GM19099 (cell line): ENCODE measurements around the gene PAPPA2.

Experiments used
- POLR2A ChIP-seq: IDR thresholded peaks from 3 replicates; pipeline ENCODE4 v1.6.1; 2011; ENCODE audit warnings: low read depth; ENCODE audit not compliant: insufficient read length; ENCODE audit errors: extremely low read depth

PAPPA2 gene

DNA sequence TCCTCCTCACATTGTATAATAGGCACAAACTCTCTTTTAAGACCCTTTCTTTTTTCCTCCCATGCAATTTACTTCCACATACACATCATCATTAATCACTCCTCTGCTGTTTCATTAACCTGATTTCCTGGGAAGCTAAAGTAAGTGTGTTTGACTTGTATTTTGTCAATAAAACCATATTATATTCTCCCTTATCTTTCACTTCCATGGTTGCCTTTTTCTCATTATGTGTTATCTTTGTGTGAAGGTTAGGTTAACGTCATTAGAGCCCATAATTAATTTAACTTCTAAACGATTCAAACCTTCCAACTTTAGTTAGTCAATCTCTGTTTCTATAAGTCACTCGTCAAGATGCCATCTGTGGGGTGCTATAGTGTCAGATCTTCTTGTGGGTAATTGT, 313.0 kb downstream of the PAPPA2 start:
- no peak for TF ChIP-seq POLR2A

DNA sequence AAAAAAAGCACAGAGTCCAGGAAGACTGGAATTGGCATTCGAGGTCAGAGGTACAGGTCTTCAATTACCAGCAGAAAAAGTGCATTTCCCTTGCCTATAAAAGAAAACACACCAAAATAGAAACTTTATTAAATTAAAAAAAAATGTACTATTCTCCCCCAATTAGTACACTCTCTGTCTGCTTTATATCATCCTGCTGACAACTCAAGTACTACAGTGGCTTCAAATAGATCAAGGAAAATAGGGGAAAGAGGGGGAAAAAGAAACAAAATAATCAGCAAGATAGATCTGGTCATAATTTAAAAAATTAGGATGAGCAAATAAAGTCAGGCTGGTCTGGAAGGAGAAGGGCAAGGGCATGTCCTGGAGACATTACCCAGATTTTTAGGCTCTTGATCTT, 315.1 kb downstream of the PAPPA2 start:
- TF ChIP-seq POLR2A = no peak

DNA sequence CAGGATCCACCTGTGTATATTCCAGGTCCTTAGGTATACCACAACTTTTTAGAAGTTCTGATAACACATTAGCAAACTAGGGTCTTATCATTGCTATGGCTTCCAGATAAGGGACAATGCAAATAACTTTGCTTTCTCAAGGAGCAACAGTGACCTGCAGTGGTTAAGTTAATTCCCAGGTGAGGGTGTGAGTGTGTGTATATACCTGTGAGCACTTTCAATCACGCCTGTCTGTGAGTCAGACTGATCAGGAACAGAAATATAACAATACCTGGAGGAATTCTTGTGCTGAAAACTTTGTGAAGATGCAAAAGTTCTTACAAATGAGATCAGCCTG, 317.0 kb downstream of the PAPPA2 start:
- TF ChIP-seq POLR2A = no peak

DNA sequence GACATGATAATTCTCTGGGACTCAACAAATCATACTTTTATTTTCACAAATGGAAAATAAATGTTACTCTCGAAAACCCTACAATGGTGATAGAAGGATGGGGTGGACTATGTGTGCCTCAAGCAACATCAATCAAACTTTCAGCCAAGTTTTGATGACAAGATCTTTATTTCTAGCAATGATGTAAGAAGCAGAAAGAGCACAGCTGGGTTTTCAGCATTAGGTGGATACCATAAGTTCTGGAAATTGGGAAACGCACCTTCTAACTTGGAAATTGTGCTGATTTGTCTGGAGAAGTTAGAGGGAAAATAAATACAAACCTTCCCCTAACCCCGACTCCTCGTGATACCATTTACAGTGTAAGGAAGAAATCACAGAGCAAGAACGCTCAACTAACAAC, 320.3 kb downstream of the PAPPA2 start:
- TF ChIP-seq POLR2A = no peak

DNA sequence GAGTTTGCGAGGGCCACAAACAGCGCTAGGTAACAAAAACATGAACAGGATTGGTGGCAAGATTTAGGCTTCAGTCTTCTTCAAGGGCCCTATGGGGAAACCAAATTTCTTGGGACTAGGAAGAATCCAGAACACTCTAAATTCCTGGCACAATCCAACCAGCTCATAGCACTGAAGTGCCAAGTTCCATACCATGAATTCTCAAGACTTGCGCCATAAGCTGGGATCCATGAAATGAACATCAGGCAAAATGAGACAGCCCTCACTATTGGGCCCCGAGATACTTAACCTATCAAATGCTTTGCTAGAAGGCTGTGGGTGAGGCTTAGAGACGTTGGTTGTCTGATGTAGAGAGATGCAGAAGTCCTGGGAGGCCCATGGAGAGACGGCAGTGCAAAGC, 322.1 kb downstream of the PAPPA2 start:
- no peak for TF ChIP-seq POLR2A

DNA sequence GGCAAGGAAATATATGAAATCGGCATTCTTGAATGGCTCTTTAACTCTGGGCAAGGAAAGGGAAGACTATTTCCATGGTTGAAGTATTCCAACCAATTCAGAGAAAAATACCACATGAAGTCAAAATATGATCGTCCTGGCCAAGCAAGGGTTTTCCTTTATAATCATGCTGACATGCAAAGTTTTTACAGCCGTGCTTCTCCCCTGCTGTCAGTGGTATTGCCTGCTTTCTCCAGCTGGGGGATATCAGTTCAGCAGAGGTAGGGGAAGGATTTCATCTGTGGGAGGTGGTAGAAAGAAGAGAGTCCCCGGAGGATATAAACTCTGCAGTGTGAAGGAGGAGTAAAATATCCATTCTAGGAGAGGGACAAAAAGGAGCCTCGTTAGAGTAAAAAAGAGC, 322.8 kb downstream of the PAPPA2 start:
- TF ChIP-seq POLR2A = no peak

DNA sequence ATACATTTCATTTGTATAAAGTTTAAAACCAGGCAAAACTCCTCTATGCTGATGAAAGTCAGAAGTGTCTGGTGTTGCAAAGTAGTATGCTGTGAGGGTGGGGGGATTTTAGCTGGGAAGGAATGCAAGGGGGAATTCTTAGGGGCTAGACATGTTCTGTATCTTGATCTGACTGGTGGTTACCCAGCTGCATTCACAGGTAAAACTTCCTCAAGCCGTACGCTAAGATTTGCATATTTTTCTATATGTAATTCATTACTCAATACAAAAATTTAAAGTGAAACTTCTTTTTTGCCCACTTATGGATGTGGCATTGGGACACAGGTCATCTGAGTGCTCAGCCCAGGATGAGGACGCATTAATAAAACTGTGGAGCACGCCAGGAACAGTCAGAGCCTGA, 323.3 kb downstream of the PAPPA2 start:
- TF ChIP-seq POLR2A = no peak

DNA sequence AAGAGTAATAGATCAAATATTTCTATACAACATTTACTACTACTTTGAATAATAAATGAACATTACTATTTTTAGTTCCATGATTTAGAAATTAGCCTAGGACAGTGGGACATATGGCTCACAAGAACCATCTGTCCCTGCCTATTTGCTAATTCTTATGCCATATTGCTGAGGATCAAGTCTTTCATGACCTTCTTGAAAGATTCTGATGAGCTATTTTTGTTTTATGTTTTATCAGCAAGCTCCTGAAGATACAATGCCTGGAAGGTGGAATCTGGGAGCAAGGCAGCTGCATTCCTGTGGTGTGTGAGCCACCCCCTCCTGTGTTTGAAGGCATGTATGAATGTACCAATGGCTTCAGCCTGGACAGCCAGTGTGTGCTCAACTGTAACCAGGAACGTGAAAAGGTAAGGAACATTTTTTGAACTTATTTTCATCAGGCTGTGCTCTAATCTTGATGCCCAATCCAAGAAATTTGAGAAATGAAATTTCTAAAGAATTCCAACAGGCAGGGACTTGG, 326.7 kb downstream of the PAPPA2 start:
- no peak for TF ChIP-seq POLR2A

DNA sequence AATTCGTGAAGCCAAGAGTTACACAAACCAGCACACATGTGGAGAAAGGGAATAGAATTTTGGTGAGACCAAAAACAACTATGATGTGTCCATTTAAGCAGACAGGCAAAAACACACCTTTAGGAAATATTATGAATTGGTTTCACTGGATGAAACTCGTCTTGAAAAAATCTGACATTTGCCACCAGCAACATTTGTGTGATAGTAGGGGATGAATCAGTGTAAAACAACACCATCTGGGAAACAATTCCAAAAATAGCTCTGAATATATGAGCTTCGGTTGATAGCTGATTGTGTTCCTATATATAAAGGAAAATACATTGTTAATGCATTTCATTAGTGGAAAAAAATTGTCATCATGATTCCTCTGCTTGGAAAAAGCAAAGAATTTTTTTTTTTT, 327.8 kb downstream of the PAPPA2 start:
- no peak for TF ChIP-seq POLR2A

DNA sequence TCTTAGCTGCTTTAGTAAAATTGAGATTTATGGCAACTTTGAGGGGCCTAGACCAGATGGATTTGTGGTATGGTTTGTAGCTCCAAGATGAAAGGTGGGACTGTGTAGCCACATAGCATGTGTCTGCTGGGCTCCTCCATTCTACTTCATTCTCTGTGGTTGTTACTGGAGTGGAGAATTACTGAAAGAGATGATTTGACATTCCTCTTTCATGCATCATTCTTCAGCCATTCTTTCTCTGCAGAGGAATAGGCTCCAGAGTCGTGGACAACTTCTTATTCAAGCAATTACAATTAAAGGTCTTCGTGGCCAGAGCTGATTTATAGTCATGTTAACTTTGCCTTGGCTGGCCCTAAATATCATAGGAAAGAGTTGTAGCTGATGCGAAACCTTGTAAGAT, 328.9 kb downstream of the PAPPA2 start:
- TF ChIP-seq POLR2A = no peak

DNA sequence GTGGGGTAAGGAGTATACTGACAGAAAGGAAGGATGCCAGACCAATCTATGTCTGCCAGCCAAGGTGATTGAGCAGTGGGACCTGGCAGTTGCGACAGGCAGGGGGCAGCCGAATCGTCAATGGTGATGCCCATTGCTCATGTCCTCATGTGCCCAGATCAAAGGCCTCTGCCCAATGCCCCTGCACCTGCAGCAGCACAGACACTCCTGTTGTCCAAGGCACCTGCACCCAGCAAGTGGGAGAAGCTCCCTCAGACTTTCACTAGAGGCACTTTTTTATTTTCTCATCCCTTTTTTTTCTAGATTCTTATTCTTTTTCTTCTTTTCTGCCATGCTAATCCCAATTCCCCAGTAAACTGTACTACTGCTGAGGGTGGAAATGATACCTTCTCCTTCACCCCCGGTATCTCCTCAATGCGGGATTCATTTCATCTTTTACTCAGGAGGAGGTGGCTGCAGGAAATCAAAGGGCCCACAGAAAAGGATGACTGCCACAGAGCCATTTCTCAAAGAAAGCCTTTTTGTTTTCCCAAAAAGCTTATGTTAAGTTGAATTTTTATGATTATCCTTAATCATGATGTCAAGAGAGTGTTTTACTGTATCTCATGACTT, 332.0 kb downstream of the PAPPA2 start:
- TF ChIP-seq POLR2A = no peak

DNA sequence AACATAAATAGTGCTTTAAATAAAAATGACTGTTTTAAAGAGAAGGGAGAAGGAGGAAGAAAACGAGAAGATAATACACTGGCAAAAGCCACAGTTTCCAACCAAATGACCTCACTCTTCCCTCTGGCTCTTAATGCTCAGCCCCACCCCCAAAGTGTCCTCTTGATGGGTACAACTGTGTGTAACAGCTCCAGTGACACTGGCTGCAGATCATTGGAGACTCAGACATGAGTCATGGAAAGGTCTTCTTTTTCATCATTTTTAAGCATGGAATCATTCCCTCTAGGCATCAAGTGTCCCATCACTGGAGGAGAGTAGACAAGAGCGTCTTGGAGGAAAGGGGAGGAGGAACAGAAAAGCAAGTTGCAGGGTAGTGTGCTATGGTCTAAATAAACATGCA, 333.0 kb downstream of the PAPPA2 start:
- no peak for TF ChIP-seq POLR2A

DNA sequence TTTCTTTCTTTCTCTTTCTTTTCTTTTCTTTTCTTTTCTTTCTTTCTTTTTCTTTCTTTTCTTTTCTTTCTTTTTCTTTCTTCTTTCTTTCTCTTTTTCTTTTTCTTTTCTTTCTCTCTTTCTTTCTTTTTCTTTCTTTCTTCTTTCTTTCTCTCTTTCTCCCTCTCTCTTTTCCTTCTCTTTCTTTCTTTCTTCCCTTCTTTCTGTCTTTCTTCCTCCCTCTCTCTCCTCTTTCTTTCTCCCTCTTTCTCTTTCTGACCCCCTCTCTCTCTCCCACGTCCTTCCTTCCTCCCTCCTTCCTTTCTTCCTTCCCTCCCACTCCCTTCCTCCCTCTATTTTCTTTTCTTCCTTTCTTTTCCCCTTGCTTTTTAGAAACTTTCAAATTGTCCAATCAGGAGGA, 333.6 kb downstream of the PAPPA2 start:
- TF ChIP-seq POLR2A = no peak

DNA sequence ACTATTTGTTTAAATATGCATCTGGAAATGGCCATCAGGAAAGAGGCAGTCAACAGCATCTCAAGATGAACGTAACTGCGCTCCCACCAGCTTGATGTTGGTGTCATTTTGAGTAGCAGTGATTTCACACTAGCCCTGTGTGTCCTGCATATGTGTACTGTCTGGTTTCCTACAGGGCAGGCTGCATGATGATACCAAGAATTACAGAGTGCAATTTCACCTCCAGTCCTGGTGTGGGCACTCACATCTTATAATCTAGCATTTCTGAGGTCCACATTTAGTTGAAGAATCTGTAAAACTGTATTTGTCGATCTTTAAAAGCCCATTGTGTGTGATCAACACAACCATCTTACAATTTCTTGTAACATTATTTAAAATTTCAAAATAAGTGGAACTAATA, 336.4 kb downstream of the PAPPA2 start:
- no peak for TF ChIP-seq POLR2A

DNA sequence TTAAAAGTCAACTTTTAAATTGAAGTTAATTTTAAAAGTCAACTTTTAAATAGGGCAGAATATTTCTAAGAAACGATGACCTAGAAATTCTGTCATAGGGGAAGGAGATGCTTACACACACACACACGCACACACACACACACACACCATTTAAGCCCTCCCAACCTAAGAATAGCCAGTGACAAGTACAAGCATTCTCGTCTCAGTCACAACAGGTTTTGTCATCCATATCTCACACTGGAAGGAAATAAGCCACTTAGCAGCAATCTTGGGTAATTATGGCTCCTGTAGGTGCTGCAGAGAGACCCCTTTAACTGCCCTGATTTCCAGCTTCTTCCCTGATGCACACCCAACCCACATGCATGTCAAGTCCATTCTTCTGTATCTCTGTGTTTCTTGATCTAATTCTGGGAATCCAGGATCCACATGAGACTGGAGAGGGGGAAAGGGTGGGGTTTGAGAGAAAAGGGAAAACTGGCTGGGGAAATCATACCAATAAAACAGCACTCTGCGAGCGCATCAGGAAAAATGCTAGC, 338.1 kb downstream of the PAPPA2 start:
- TF ChIP-seq POLR2A = no peak

DNA sequence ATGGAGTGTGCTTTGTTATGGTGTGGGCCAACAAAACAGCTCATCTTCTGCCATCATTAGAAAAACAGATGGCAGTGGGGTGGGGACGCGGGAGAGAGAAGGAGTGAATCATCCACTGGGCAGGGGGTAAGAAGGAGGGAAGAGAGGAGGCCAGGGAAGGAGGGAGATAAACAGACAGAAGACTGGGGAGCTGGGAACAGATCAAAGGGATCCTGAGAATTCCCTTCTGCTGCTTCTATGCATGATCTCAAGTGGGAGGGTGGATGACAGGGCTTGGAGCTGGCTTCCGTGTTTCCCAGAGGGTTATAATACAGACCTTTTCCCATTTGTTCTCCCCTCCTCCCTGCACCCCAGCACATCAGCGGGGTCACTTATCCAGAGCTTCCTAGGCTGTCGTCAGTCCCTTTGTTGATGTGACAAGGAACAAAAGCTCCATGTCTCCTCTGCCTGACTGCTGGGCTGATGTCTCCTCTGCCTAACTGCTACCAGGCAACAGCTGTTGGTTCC, 338.6 kb downstream of the PAPPA2 start:
- no peak for TF ChIP-seq POLR2A

DNA sequence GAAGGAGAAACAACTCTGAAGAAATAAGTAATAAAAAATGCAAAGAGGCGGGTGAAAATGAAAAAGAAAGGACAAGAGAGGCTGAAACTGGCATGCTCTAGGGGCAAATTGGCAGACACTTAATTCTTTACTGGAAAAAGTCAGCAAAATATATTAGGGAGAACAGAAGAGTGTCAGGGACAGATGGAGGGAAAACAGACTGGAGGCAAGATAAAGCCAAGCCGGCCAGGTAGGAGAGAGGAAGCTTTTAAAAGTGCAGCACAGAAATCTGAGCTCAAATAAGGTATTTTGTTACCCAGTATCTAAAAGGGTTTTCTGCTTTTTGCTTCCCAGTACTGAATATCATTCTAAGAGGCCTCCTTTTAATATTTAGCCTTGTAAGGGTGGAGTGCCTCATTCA, 339.3 kb downstream of the PAPPA2 start:
- TF ChIP-seq POLR2A = no peak
